GM12801 (cell line): ENCODE results near the gene ATP6V1G2.

Experiments used
- CTCF ChIP-seq: IDR thresholded peaks from one replicate; pipeline ENCODE4 v1.5.1; 2011; ENCODE audit warnings: control low read depth; ENCODE audit not compliant: insufficient read length; ENCODE audit errors: extremely low read depth

Gene ATP6V1G2

DNA sequence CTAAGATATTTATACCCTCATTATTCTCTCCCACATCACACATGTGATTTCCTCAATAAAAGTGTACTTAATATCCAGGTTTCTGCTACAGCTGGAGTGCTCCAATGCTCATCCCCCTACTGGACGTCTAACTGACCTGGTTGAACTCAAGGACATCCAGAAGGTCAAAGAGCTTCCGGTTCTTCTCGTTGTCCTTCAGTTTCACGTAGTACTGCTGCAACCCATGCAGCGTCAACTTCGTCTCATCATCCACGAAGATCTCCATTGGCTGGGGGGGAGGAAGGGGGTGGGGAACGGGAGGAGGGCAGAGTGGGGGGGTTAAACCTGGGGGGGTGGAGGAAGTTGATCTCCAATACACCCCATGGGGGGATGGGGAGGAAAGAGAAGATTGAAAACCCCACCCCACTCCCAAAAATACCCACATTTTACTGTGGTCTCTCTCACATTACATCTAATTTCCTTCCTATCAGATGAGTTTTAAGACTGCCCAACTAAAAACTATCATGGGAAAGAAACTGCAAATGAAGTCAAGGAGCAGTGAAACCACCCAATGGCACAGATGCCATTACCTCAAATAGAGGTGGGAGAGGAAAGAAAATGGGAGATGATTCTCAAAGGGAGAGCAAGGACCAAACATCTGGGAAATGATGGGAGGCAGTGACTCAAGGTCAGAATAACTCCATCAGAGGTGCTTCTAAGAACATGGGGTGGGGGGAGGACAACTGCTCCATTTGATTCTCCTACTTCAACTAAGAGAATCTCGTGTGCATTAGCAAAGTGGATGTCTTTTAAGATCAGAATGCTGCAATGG lies 13.6 kb downstream of the ATP6V1G2 start:
- TF ChIP-seq CTCF = no peak

DNA sequence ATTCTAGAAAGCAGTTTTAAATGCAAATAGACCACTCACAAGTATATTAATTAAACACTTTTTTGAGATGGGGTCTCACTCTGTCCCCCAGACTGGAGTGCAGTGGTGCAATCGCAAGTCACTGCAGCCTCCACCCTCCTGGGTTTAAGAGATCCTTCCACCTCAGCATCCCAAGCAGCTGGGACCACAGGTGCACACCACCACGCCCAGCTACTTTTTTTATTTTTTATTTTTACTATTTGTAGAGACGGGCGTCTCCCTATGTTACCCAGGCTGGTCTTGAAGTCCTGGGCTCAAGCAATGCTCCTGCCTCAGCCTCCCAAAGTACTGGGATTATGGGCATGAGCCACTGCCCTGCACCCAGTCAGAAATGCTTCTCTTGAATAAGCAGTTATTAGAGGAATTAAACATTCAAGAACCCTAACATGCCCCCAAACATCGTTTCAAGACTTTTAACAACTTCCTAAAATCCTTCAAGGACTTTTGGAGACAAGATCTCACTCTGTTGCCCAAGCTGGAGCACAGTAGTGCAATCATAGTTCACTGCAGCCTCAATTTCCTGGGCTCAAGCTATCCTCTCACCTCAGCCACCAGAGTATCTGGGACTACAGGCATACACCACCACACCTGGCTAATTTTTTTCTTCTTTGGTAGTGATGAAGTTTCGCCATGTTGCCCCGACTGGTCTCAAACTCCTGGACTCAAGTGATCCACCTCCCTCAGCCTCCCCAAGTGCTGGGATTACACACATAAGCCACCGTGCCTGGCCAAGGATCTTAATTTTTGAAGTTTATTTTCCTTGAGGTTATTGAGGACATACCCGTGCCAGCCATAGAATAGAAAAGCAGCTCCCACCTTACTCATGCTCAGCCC lies 14.4 kb downstream of the ATP6V1G2 start:
- no peak for TF ChIP-seq CTCF

DNA sequence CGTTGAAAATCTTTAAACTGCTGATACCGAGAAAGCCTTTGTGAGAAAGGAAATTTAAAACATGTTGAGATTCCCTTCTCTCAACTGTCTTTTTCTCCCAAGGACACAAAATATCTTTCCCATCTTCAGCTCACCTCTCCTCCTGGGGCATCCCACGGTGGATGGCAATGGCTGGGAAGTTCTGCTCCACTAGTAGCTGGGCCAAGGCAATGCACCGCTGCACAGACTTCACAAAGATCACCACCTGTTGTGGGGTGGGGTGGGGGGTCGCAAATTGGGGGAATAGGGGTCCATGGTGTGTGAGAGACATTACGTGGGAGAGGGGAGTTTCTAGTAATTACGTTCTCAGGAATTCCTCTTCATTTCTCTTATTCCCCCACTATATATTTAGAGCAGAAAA lies 15.2 kb downstream of the ATP6V1G2 start:
- TF ChIP-seq CTCF = no peak

DNA sequence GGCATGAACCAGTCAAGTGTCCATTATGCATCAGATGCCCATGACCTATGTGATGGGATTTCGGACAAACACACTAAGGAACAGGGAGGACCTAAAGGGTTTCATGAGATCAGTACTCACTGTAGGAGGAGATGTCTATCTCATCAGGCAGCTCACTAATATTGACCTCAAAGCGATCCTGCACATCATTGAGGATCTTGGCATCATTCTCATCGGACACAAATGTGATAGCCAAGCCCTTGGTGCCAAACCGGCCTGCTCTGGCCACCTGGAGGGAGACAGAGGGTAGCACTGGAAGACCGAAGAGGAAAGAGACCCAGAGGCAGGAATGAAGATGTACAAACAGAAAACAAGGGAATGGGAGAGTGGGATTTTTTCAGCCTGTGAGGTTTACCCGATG lies 15.7 kb downstream of the ATP6V1G2 start:
- TF ChIP-seq CTCF = no peak

DNA sequence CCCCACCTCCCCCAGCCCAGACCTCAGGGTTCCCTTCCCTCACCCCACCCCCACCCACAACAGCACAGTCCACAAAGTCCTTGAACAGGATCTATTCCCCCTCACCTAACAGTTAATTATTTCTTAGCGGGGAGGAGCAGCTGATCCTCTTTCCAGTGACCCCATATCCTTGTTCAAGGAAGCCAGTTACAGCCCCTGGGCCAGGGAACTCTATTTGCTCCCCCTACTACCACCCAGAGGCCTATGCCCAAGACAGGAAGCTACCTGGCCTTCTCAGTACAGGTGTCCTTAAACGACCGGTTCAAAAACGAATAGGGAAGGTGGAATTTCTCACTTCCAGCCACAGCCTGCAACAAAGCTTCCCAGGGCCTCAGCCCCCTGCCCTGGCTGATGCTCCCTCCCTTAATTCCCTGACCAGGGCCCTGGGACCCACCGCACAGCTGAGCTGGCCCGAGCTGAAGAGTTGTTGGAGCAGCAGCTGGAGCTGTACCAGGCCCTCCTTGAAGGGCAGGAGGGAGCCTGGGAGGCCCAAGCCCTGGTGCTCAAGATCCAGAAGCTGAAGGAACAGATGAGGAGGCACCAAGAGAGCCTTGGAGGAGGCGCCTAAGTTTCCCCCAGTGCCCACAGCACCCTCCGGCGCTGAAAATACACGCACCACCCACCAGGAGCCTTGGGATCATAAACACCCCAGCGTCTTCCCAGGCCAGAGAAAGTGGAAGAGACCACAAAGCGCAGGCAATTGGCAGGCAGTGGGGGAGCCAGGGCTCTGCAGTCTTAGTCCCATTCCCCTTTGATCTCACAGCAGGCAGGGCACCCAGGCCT lies 16.9 kb downstream of the ATP6V1G2 start:
- no peak for TF ChIP-seq CTCF

DNA sequence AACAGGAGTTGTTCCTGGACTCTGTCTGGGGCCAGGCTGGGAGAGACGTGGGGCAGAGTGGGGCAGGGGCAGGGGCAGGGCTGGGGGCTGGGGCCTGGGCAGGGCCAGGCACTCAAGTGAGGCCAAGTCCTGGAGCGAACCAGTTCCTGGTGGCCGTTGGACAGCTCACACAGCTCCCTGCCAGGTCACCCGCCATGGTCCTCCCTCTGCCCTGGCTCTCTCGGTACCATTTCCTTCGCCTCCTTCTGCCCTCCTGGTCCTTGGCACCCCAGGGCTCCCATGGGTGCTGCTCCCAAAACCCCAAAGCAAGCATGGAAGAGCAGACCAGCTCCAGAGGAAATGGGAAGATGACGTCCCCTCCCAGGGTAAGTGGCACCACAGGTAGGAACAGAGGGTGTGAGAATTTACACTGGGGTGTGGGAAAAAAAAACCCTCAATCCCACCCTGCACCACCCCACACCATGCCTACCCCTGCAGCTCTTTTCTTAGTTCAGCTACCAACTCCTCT lies 17.5 kb downstream of the ATP6V1G2 start, which contains the start of gene MCCD1:
Gene MCCD1, plus strand, starts transcription at position 142 of the 508 bp plus-strand sequence. Its CDS starts 53 bp downstream, at position 195.
- no peak for TF ChIP-seq CTCF
